Measurements from ENCODE around the gene ESR1.
"Not testable (repeated sequence)": the region's sequence is repeated elsewhere in the genome, so short reads cannot be mapped to it uniquely, and the experiment has no call there.

Gene ESR1

GRCh38 chr6:151894426-151894825, 86.9 kb downstream of the ESR1 start:
- DNase-seq (ENCODE audit: low read depth in 2 of 2), result not testable (repeated sequence)

DNA sequence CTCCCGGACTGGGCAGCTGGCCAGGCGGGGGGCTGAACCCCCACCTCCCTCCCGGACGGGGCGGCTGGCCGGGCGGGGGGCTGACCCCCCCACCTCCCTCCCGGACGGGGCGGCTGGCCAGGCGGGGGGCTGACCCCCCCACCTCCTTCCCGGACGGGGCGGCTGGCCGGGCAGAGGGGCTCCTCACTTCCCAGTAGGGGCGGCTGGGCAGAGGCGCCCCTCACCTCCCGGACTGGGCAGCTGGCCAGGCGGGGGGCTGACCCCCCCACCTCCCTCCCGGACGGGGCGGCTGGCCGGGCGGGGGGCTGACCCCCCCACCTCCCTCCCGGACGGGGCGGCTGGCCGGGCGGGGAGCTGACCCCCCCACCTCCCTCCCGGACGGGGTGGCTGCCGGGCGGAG, 91.7 kb downstream of the ESR1 start:
- not testable (repeated sequence) for DNase-seq (ENCODE audit: low read depth in 2 of 2)

DNA sequence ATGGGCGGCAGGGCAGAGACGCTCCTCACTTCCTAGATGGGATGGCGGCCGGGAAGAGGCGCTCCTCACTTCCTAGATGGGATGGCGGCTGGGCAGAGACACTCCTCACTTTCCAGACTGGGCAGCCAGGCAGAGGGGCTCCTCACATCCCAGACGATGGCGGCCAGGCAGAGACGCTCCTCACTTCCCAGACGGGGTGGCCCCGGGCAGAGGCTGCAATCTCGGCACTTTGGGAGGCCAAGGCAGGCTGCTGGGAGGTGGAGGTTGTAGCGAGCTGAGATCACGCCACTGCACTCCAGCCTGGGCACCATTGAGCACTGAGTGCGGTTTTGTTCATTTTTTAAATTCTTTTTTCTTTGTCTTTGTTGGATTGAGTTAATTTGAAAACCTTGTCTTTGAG, 92.3 kb downstream of the ESR1 start:
- not testable (repeated sequence) for DNase-seq (ENCODE audit: low read depth in 2 of 2)

- no peak for DNase-seq (ENCODE audit: low read depth in 2 of 2)
Measured at GRCh38 chr6:151900256-151900655, 92.8 kb downstream of the ESR1 start.

GRCh38 chr6:151901009-151901411, 93.5 kb downstream of the ESR1 start:
- DNase-seq (ENCODE audit: low read depth in 2 of 2), result no peak

GRCh38 chr6:151904631-151905030, 97.1 kb downstream of the ESR1 start:
- no peak for DNase-seq (ENCODE audit: low read depth in 2 of 2)

GRCh38 chr6:151905072-151905471, 97.6 kb downstream of the ESR1 start:
- no peak for DNase-seq (ENCODE audit: low read depth in 2 of 2)

- no peak for DNase-seq (ENCODE audit: low read depth in 2 of 2)
Measured at GRCh38 chr6:151905854-151906253, 98.4 kb downstream of the ESR1 start.

- no peak for DNase-seq (ENCODE audit: low read depth in 2 of 2)
Measured at GRCh38 chr6:151911401-151911800, 103.9 kb downstream of the ESR1 start.

- DNase-seq (ENCODE audit: low read depth in 2 of 2), result no peak
Measured at GRCh38 chr6:151914484-151914883, 107.0 kb downstream of the ESR1 start.

- no peak for DNase-seq (ENCODE audit: low read depth in 2 of 2)
Measured at GRCh38 chr6:151916075-151916474, 108.6 kb downstream of the ESR1 start.

GRCh38 chr6:151916680-151917164, 109.2 kb downstream of the ESR1 start:
- DNase-seq (ENCODE audit: low read depth in 2 of 2), result no peak

DNA sequence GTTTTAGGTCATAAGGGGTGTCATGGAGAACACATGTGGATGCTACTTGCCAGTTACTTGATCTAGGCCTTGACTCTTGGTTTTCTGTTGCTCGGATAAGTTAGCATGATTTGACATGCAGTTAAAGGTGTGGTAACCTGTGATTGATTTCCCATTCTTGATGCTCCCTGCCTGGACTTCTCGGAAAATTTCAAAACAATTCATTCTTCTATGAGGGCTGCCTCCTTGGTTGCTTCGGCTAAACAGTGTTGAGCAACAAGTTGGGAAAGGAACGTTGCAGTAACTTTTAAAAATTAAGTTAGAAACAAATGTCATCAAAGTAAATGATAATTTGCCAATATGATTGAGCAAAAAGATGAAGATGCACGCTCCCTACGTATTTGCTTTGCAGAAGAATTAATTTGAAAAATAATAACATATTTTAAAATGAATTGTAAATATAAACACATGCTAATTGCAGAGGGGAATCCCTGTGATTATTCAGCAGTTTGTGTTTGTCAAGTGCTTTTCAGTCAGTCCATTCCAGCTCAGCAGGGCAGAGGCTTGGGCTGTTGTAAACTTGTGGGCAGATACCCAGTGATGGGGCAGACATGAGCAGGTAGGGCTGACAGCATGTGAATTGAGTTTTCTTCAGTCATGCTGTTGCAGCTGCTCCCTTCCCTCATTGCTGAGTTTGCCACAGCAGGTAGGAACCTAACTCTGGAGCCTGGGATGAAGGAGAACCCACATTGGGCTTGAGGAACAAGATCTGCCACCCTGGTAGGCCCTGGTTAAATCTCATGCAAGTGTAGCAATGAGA, 110.2 kb downstream of the ESR1 start:
- no peak for DNase-seq (ENCODE audit: low read depth in 2 of 2)

DNA sequence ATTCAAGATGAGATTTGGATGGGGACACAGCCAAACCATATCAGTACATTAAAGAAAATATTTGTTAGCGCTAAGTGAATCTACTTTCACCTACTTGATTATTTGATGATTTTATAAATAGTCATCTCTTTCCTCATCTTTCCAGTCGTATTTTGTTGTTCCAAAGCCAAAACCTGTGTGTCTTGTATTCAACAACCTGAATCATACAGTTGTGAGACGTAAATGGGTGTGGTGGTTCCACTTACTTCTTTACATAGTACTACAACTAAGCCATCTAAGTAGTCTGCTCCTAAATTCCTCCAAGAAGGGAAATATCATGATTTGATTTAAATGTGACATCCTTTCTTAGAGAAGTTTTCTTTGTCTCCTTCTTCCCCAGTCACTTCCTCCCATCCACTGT, 132.8 kb downstream of the ESR1 start:
- DNase-seq (ENCODE audit: low read depth in 2 of 2), result no peak

GRCh38 chr6:151948002-151948743, 140.7 kb downstream of the ESR1 start:
- DNase-seq (ENCODE audit: low read depth in 2 of 2), result no peak

DNA sequence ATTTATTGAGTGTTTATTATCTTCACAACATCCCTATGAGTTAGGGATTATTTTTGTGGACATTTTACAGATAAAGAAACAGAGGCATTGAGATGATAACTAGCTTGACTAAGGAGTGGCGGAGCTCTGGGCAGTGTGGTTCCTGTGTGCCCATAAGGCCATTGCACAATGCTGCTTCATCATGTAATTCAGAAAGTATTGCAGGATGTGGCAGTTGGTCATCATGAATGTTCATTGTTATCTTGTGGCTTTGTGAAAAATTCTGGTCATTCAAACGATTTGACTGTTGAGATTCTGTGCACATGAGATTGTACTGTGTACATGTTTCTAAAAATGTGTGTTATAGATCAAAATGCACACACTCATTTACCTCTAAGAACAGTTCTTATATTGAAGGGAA, 150.8 kb downstream of the ESR1 start:
- DNase-seq (ENCODE audit: low read depth in 2 of 2), result no peak

DNA sequence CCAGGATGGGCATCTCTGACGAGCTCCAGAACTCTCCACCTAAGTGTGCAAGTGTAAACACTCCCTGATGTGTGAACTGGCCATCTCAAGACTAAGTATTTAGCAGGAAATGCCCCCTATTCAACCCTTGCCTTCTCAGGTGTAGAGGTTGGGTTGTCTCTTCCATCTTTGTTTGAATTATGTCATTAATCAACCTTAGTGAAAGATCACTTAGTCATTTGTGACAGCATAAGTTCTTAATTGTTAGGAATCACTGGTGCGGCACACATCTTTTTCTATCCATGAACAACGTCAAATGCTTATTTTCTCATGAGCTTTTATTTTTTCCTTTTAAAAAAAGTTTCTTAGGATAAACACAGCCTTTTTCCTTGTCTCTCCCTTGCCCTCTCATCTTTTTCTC, 151.6 kb downstream of the ESR1 start:
- DNase-seq (ENCODE audit: low read depth in 2 of 2), result no peak

DNA sequence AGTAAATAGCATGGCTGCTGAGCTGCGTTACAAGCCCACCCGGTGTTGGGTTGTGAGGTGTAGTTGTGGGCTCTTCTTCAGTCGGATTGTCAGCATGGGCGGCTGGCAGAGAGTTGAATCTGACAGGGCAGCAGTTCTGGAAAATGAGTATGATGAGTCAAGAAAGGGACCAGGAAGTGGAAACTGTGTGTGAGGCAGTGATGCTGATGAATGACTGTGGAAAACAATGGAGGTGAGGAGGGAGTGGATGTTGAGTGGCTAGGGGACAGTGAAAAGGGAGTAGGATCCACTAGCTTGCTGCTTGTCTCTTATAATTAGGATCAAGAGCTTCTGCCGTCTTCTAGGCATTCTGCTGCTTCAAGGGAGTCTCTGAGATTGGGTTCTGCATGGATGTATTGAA, 154.3 kb downstream of the ESR1 start:
- no peak for DNase-seq (ENCODE audit: low read depth in 2 of 2)

- DNase-seq (ENCODE audit: low read depth in 2 of 2), result no peak
Measured at GRCh38 chr6:151962246-151962846, 154.9 kb downstream of the ESR1 start.

DNA sequence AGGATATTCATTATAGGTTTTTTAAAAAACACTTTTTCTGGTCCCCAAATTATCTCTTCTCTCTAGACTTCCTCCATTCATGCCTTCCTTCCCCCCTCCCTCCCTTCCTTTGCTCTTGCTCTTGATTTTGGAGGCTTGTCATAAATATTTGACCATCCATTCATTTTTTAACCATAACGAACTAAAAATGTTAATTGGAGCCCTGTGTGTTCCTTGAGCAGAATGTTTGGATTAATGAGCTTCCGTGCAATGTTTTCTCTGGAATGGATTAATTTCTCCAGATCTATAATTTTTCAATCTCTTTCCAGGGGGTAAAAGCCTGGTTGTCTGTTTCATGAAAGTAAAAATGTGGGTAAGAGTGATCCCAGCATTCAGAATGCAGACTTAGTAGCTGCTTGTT, 155.5 kb downstream of the ESR1 start:
- DNase-seq (ENCODE audit: low read depth in 2 of 2), result no peak

GRCh38 chr6:151964412-151964811, 156.9 kb downstream of the ESR1 start:
- DNase-seq (ENCODE audit: low read depth in 2 of 2), result not testable (repeated sequence)

GRCh38 chr6:151974061-151974617, 166.7 kb downstream of the ESR1 start:
- DNase-seq (ENCODE audit: low read depth in 2 of 2), result no peak
